ENCODE measurements around the gene GATC.
A peak's percentile ranks its signal among the peaks of the same experiment; 100 is the strongest.
"Not testable (repeated sequence)": the region's sequence is repeated elsewhere in the genome, so short reads cannot be mapped to it uniquely, and the experiment has no call there.

Gene GATC

DNA sequence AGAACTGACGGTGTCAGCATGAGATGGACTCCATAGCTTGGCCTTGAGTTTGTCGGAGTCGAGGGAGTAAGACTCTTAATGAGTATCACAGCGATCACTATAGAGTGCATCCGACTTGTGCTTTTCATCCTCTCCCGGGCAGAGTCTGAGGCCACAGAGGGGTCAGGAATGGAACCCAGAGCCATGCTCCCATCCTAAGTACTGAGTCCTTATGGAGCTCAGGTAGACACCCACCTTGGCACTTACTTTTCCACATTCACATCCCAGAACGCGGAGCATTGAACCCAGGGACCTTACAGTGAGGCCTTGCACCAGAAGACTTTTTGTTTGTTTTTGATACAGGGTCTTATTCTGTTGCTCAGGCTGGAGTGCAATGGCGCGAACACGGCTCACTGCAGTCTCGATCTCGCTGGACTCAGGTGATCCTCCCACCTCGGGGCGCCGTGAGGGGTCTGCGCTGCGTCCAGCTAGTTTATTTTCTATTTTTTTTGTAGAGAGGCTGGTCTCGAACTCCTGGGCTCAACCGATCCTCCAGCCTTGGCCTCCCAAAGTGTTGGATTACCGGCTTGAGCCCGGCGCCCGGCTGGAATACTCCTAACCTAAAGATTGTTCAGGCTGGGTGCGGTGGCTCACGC, 24.0 kb downstream of the GATC start:
- no peak for DNase-seq (ENCODE audit: low spot score)

DNA sequence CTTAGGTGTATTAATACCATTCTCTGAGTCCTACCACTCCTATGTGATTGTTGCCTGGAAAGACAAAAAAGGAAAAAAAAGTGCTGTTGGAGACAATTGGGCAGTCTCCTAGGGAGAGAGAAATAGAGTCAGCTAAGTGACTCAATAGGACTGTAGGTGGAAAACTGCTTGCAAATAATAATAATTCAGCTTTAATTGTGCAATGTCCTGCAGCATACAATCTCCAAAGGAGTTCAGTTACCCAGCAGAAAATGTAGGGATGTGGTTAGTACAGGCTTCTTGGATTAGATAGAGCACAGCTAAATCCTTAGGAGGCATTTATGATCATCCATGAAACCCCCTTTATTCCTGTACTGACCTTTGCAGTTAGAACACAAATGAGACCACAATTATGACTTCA, 26.3 kb downstream of the GATC start:
- no peak for DNase-seq (ENCODE audit: low spot score)

DNA sequence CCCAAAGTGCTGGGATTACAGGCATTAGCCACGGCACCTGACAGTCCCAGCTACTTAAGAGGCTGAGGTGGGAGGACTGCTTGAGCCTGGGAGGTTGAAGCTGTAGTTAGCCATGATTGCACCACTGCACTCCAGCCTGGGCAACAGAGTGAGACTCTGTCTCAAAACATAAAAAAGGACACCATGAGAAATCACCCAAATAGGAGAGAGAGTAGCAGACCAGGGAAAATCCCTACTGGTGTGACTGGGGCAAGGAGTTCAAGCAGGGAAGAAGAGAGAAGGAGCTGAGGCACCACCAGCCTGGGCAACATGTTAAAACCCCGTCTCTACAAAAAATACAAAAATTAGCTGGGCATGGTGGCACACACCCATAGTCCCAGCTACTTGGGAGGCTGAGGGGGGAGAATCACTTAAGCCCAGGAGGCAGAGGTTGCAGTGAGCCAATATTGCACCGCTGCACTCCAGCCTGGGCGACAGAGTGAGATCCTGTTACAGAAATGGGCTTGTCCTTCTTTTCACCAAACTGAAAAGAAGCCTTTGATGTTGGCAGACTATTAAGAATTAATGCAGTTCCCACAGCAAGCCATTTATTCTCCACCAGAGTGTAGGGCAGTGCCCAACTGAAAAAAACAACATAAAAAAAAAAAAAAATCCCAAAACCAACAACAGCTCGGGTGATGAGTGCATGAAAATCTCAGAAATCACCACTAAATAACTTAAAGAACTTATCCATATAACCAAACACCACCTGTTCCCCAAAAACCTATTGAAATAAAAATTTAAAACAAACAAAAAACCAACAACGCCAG, 27.8 kb downstream of the GATC start:
- no peak for DNase-seq (ENCODE audit: low spot score)

DNA sequence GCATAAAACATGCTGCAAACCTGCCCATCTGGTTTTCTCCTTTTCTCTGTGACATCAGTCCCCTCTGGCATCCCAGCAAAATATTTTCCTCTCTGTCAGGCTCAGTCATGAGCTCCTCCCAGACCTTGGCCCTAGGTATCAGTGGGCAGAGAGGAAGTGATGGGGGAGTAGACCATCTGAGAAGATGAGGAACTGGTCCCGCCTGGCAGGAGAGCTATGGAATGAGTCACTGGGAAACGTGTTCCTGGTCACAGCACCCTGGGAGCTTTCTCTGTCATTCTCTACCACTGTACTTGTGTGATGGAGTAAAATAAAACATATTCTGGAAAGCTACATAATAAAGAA, 28.3 kb downstream of the GATC start:
- peak; percentile 74 for DNase-seq (ENCODE audit: low spot score)

DNA sequence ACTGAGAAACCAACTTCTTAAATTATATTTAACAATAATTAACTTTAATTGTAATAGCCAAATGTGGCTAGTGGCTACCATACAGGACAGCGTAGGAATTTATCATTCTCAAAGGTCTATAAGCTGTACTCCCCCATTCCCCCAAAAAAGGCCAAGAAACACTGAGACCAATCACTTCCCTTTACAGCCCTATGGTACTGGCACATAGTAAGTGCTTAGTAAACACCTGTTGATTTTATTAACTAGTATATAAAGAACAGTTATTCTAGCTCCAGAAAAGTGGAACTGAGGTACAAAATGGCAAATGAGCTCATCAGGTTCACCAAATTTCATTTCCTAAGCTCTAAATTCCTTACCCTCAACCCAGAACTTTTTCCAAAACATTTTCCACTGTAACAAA, 29.4 kb downstream of the GATC start:
- DNase-seq (ENCODE audit: low spot score): no peak

DNA sequence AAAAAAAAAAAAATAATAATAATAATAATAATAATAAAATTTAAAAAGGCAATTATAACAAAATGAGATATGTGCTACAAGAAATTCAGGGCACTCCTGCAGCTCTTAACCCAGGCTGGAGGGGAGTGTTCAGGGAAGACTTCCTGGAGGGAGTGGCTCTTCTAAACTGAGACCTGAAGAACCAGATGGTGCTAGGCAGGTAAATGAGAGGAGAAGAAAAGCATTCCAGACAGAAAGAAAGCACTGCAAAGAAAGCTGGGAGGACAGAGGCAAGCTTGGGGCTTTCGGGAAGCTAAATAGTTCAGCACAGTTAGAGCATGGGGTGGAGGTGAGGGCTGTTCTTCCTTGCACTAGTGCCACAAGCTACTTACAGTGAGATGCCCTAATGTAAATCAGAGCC, 33.2 kb downstream of the GATC start:
- DNase-seq (ENCODE audit: low spot score): no peak

DNA sequence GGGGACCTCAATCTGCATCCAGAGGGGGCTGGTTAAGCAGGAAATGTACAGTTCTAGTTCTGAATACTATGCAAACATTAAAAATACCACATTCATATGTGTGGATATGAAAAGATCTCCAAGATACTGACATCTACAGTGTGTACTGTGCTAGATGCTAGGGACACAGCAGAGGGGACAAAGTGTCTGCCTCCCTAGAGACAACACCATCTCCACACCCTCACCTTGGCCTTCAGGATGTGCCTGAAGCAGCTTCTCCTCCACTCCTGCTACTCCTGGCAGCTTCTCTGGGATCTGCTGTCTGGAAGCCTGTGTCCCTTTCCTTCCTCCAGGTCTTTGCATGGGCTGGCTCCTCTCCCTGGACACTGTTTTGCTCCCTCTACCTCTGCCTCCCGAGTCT, 34.0 kb downstream of the GATC start:
- DNase-seq (ENCODE audit: low spot score): no peak

DNA sequence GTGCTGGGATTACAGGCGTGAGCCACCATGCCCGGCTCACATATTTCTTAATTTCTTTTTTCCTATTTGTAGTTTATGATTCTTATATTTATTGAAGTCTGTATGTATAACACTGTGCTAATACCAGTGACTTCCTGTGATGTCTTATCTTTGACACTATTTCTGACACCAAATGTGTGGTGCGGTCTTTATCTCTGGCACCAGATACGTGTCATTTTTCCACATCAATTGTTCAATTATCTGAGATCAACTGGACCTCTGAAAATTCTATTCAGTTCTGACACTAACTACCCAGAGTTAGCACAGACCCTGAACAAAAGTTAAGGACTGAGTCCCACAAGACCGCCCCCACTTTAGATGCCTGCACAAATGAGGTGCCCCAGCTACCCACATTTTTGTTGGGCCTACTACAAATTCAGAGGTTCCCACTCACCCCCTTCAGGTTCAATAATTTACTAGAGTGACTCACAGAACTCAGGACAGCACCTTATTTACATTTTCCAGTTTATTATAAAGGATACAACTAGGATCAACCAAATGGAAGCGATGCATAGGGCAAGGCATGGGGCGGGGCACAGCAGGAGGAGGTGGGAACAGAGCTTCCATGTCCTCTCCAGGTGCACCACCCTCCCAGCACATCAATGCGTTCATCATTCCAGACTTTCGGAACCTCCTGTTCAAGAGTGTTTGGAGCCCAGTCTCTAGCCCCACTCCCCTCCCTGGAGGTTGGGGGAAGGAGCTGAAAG, 35.0 kb downstream of the GATC start:
- DNase-seq (ENCODE audit: low spot score): no peak

DNA sequence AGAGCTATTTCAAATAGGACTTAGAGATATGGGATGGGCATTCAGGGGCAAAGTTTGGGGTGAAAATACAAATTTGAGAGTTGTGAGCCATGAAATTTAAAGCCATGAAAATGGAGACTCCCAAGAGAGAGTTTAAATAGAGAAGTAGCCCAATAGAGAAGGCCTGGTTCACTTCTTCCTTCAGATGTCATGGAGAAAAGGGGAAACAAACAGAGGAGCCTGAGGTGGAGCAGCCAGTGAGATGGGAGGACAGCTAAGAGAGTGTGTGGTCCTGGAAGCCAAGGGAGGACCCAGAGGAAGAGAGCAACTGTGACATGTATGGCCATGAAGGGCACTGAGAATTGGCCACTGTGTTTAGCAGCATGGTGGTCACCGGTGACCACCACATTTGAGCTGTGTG, 37.4 kb downstream of the GATC start:
- DNase-seq (ENCODE audit: low spot score): no peak

DNA sequence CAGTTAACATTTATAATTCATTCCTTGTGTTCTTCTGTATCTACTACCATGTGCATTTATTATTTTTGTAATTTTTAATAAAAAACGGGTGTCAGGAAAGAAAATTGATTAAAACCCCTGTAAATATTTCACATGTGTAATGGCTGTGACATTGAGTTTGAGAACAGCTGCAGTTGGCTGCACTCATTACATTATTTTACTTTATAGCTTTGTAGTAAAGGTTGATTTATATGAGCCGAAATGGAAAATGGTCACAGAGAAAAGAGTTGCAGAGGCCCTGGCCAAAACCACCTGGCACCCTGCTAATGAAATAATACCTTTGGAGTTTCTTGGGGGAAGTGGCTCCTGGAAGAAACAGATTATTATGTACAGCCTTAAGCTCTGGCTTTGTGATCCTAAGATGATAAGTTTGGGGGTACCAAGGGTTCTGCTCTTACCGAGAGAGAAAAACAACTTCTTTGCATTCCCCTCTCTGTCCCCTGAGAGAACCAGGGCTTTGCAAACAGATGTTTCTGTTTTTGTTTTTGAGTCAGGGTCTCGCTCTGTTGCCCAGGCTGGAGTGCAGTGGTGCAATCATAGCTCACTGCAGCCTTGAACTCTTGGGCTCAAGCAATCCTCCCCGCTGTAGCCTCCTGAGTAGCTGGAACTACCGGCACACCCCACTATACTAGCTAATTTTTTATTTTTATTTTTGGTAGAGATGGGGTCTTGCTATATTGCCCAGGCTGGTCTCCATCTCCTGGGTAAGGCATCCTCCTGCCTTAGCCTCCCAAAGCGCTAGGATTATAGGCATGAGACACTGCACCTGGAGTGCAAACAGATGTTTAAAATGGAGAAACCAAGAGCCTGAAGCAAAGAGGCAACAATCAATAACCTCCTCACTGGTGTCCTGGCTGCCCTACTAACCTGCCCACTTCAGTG, 40.0 kb downstream of the GATC start:
- no peak for DNase-seq (ENCODE audit: low spot score)

DNA sequence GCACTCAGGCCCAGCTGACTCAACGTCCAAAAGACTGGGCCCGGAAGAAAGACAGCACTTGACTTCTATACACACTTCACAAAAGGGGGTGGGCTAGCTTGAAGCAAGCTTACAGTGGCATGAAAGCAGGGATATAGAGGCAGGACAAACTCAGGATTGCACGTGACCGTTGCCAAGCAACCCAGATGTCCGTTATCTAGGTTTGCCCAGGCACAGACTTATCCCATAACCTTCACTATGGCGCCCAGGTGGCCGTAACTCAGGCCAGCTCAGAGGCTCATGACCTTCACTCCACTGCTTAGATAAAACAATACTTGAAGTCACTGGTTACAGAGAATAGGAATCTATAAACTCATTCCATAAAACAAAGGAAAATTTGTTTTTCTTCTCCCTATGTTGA, 41.3 kb downstream of the GATC start:
- DNase-seq (ENCODE audit: low spot score): not testable (repeated sequence)

DNA sequence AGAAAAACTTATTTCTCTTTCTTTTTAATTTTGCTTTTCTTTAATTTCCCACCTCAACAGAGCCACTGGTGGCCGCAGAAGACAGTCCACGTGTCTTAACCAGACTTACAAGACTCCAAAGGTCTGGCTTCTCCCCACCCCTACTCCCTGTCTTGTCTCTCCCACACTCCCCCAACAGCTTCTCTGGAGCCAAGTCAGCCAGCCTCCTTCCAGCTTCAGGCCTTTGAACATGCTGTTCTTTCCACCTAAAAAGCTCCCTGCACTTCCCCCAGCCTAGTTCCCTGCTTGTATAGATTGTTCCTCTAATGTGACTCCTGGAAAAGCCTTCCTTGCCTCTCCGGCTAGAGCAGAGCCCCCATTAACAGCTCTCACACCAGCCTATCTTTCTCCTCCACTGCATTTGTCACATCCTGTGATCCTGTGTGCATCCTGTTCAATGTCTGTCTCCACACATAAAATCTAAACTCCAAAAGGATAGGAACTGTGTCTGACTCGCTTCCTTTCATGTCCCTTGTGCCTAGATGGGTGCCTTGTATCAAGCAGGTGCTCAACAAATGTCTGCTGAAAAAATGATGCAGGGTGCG, 41.9 kb downstream of the GATC start:
- no peak for DNase-seq (ENCODE audit: low spot score)

DNA sequence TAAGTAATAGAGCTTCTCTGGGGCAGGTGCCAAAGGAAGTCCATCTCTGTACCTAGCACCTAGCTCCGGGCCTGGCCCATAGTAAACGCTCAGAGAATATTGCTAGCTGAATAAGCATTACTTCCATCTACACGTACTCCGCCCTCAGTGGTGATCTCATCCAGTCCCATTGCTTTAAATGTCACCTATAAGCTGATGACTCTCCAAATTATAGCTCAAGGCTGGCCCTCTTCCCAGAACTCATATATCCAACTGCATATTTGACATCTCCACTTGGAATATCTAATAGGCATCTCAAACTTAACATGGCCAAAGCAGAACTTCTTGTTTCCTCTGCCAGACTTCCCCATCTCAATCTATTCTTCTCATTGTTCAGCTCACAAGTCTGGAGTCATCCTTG, 42.8 kb downstream of the GATC start:
- DNase-seq (ENCODE audit: low spot score): no peak

DNA sequence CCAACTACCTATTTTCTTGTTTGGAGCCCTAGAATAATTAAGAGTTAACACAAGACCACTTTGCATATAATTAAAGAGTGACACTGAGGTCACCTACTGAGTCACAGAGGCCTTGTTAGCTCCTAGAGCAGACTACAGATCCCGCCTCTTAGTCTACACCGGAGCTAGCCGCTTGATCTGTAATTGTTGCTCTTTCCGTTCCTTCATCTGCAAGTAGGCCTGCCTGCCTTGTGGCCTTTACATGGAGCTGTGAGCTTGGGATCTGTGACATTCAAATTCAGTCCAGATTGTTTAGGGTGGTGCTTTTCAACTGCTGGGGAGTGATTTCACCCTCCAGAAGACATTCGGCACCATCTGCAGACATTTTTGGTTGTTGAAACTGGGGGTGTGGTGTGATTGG, 44.1 kb downstream of the GATC start:
- no peak for DNase-seq (ENCODE audit: low spot score)

DNA sequence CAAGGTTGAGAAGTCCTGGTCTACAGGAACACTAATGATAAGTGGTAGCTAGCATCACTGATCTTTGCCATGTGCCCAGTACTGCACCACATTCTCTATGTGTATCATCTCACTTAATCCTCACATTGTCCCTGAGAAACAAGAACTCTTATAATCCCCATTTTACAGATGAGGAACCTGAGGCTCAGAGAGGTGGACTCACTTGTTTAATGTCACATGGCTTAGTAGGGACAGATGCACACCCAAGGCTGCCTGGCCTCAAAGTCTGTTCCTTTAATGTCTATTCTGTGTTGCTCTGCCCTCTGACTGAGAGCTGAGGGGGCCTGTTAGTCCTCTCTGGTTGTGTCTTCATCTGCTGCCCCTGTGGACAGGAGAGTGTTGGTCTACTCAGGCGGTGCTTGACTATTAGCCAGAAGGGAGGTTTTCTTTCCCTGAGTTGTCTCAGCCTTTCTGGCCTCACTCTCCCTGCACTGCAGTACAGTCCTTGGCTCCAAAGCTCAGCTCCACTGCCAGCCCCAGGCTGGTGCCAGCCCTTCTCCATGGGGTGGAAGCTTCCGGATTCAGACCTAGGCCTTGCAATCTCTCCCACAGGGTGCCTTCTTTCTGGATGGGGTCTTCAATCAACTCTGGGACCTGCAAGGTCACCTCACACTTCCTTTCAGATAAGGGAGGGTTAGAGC, 44.7 kb downstream of the GATC start:
- no peak for DNase-seq (ENCODE audit: low spot score)

DNA sequence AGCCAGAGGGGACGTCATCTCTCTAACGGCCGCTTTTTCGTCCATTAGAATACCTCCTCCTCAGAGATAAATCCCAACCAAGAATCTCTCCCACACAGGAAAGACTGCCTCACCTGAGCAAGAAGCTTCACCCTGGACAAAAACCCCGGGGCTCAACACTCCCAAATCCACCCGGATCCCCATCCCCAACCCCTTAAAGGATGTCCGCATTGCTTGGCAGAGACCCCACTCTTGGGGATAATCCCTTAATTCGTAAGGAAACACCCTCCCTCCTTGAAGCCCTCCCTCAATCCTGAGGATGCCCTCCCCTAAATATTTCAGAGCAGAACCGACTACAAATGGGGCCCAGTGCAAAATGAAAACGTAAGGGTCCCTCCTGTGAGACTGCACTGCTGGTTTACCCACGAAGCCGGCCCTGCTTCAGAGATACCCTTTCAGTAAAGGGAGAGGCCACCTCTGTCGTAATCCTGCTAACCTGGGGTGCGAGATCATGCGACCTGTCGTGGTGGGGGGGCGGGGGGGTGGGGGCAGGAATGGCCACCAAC, 49.0 kb downstream of the GATC start:
- DNase-seq (ENCODE audit: low spot score): no peak

DNA sequence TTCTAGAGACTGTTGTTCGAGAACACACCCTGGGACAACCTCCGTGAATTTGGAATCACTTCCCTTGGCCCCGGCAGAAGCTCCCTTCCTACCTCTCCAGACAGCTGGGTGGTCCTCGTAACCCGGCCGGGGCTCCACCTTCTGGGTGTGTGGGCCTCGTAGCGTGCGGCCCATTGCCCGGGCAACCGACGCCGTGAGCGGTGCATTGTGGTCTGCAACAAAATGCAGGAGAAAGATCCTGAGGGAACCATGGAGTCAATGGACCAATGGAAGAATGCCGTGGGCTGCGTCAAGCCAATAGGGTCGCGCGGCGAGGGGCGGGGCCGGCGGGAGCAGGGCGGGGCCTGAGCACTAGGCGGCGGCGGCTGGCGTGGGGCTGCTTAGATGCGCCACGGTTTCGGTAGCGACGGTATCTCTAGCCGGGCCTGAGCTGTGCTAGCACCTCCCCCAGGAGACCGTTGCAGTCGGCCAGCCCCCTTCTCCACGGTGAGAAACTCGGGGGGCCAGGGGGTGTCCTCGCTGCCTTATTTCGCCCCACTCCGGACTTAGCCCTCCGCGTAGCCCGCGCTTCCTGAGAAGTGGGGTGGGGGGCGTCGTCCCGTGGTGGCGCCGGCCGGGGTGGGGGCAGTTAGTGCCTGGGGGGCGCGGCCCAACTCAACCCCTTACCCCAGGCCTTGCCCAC, 49.6 kb downstream of the GATC start, which contains the start of gene DYNLL1:
Gene DYNLL1 (plus strand): TSS at position 383 of the 682 bp plus-strand sequence. CDS start 309 bp downstream, outside the sequence.
- peak; percentile 99 for DNase-seq (ENCODE audit: low spot score)

DNA sequence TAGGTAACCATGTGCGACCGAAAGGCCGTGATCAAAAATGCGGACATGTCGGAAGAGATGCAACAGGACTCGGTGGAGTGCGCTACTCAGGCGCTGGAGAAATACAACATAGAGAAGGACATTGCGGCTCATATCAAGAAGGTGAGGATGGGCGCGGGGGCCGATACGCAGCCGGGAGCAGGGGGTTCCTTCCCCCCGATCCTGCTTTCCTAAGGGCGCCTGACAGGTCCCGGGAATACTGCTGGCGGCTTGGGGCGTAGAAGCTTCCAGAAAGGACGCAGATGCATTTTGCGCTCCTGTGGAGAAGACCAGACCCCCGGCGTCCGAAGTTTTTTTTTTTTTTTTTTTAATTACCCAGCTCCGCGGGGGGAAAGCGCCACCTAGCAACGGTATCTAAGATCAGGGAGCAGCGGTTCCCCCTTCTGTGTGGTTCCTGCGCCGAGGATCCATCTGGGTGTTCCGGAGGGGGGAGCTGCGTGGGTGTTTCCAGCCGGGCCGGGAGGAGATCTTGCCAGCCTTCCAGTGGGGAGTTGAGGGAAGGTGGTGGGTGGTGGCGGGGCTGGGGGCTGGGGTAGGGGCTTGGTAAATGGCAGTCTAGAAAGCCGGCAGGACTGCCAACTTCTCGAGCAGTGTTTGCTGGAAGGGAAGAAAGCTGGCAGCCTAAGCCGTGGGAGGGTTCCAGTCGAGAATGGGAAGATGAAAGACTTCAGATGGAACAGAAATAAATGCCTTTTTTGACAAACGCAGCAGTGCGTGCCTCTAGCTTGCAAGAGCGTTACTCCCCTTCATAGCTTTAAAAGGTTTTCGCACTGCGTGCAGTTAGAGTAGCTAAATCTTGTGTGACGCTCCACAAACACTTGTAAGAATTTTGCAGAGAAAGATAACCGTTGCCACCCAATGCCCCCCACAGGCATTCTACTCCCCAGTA, 50.4 kb downstream of the GATC start:
- DNase-seq (ENCODE audit: low spot score): peak; percentile 87

DNA sequence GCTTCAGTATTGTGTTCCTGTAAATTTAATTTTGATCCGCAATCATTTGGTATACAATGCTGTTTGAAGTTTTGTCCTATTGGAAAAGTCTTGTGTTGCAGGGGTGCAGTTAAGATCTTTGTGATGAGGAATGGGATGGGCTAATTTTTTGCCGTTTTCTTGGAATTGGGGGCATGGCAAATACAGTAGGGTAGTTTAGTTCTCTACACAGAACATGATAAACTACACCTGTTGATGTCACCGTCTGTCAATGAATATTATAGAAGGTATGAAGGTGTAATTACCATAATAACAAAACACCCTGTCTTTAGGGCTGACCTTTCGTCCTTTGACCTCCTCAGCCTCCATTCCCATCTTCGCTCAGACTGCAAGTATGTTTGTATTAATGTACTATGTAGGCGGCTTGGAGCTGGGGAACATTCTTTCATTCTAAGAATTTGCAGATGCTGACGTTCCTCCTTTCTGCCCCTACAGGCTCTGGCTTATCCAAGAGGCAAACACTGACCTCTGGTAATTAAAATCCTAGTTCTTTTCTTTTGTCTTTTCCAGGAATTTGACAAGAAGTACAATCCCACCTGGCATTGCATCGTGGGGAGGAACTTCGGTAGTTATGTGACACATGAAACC, 51.4 kb downstream of the GATC start:
- peak; percentile 50 for DNase-seq (ENCODE audit: low spot score)
